PC-3 (cell line): ENCODE data around the gene CD6. TPM values are rescaled to one million over a fixed set of nuclear protein-coding genes. Genes with fewer than 3 reads are reported as not detected.

Experiments used
- ATAC-seq: fragments of 200-7000 bp; cut with Tn5 transposase; 2 replicates; pipeline ENCODE4 v1.9.1; 2020; ENCODE audit warnings: mild to moderate bottlenecking, moderate library complexity
- BruUV-seq: library from RNA; stranded (reverse); fragments of 400-500 nt; replicated peaks from 2 replicates; lab custom pipeline; 2021; lab: Mats Ljungman, UMichigan
- CTCF ChIA-PET: fragments of 300-600 bp; sonication (Branson Sonifier 250); formaldehyde crosslinking; loops from one replicate; lab custom pipeline; 2022; ENCODE audit warnings: antibody characterized with exemption; lab: Charles Lee
- POLR2A ChIA-PET: fragments of 300-600 bp; sonication (Branson Sonifier 250); formaldehyde crosslinking; loops from one replicate; lab custom pipeline; 2022; ENCODE audit warnings: antibody characterized with exemption; ENCODE audit not compliant: unreplicated experiment; lab: Charles Lee
- DNase-seq: peaks from one replicate; pipeline ENCODE4 v3.0.0-alpha.2; 2015
- H2AFZ ChIP-seq: fragments of 300-600 bp; sonication (generic); 2 replicates; pipeline ENCODE4 v1.6.0; 2016; ENCODE audit warnings: antibody characterized with exemption, low read length
- H3F3A ChIP-seq: fragments of 300-600 bp; sonication (generic); one replicate; pipeline ENCODE4 v1.6.0; 2017; ENCODE audit warnings: antibody characterized with exemption, low read length, control low read depth, mild to moderate bottlenecking; ENCODE audit not compliant: unreplicated experiment
- H3K27ac ChIP-seq: fragments of 300-600 bp; sonication (generic); 2 replicates; pipeline ENCODE4 v1.5.1; 2016; ENCODE audit warnings: mild to moderate bottlenecking, low read length
- H3K27me3 ChIP-seq: fragments of 300-600 bp; sonication (generic); 2 replicates; pipeline ENCODE4 v1.6.1; 2016; ENCODE audit warnings: low read length, mixed read lengths
- H3K36me3 ChIP-seq: fragments of 300-600 bp; sonication (generic); 2 replicates; pipeline ENCODE4 v1.6.1; 2016; ENCODE audit warnings: low read depth, mixed run types, low read length, mixed read lengths
- H3K4me1 ChIP-seq: fragments of 300-600 bp; sonication (generic); 2 replicates; pipeline ENCODE4 v1.5.1; 2016; ENCODE audit warnings: low read length; ENCODE audit not compliant: insufficient read depth
- H3K4me2 ChIP-seq: fragments of 300-600 bp; sonication (generic); 2 replicates; pipeline ENCODE4 v1.6.0; 2016; ENCODE audit warnings: low read length
- H3K4me3 ChIP-seq: fragments of 300-600 bp; sonication (generic); 2 replicates; pipeline ENCODE4 v1.5.1; 2016; ENCODE audit warnings: mild to moderate bottlenecking, low read length, mixed read lengths
- H3K79me2 ChIP-seq: fragments of 300-600 bp; sonication (generic); 2 replicates; pipeline ENCODE4 v1.6.1; 2017; ENCODE audit warnings: low read length, mixed read lengths
- H3K9ac ChIP-seq: fragments of 300-600 bp; sonication (generic); 2 replicates; pipeline ENCODE4 v1.6.0; 2016; ENCODE audit warnings: mild to moderate bottlenecking, low read length
- H3K9me2 ChIP-seq: fragments of 300-600 bp; sonication (generic); replicated peaks from 2 replicates; pipeline ENCODE4 v1.6.1; 2016; ENCODE audit warnings: mixed run types, low read length, mixed read lengths
- H3K9me3 ChIP-seq: fragments of 300-600 bp; sonication (generic); 2 replicates; pipeline ENCODE4 v1.6.1; 2016; ENCODE audit warnings: low read length, mixed read lengths
- H4K20me1 ChIP-seq: fragments of 300-600 bp; sonication (generic); 2 replicates; pipeline ENCODE4 v1.6.1; 2016; ENCODE audit warnings: low read length, mixed read lengths
- CTCF ChIP-seq: fragments of 300-600 bp; sonication (generic); conservative IDR thresholded peaks from 2 replicates; pipeline ENCODE4 v1.5.1; 2017; ENCODE audit warnings: antibody characterized with exemption, low read depth, mild to moderate bottlenecking, low read length
- EZH2 ChIP-seq: fragments of 300-600 bp; sonication (generic); IDR thresholded peaks from one replicate; pipeline ENCODE4 v1.6.1; 2017; ENCODE audit warnings: antibody characterized with exemption, mild to moderate bottlenecking, low read length; ENCODE audit not compliant: unreplicated experiment
- EZH2phosphoT487 ChIP-seq: fragments of 300-600 bp; sonication (generic); IDR thresholded peaks from 2 replicates; pipeline ENCODE4 v1.6.1; 2018; ENCODE audit warnings: mild to moderate bottlenecking, antibody characterized with exemption, low read length, borderline replicate concordance
- intact Hi-C: fragments of 100-400 bp; cut with micrococcal nuclease; formaldehyde crosslinking; loops from 2 replicates; pipeline ENCODE4 v1.9.0; 2023
- total RNA-seq: library from RNA; depleted of rRNA; stranded (reverse); fragments of >200 nt; gene quantifications from 2 replicates; pipeline ENCODE4 v1.2.3, GENCODE V29; 2014

Gene CD6
- total RNA-seq, 1 experiment from 2014 or later, result not detected

DNA sequence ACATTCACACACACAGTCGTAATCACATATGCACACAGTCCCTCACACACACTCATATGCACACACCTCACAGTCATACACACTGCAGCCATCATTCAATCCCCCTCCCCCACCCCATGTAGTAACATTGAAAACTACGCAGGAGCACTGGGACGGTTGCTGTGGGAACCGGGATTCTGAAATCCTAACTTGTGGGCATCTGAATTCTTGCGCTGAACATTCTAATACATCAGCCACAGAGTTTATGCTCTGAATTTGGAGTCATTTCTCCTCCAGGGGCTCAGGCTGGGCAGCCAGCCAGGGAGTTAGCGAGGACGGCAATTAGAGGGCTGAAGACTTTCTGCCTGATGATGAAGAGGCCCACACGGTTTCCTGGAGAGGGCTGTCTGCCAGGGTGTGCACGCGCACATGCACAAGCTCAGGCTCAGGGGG is 32.7 kb downstream of the CD6 start:
- DNase-seq (no peak), ATAC-seq (no peak)
- BruUV-seq, result no TSS peak
- Histone ChIP-seq H3K27me3 (peaks cover 48% of the 10 kb centered on the region), H3F3A (no peaks in the 10 kb centered on the region), H3K9me2 (no peaks in the 10 kb centered on the region), H3K9me3 (no peaks in the 10 kb centered on the region), H3K79me2 (no peaks in the 10 kb centered on the region), H3K9ac (no peak overlapping the region), H3K4me2 (no peak overlapping the region), H3K4me3 (no peak overlapping the region), H3K36me3 (no peaks in the 10 kb centered on the region), H2AFZ (no peak overlapping the region), H4K20me1 (no peaks in the 10 kb centered on the region), H3K4me1 (no peaks in the 10 kb centered on the region; the same call in 1 of the 2 replicates), H3K27ac (no peak overlapping the region)
- POLR2A ChIA-PET, result no interaction called here
- TF ChIP-seq EZH2phosphoT487 (no peak), CTCF (no peak)
- intact Hi-C loops, result no loop called here
- CTCF ChIA-PET, result no interaction called here

DNA sequence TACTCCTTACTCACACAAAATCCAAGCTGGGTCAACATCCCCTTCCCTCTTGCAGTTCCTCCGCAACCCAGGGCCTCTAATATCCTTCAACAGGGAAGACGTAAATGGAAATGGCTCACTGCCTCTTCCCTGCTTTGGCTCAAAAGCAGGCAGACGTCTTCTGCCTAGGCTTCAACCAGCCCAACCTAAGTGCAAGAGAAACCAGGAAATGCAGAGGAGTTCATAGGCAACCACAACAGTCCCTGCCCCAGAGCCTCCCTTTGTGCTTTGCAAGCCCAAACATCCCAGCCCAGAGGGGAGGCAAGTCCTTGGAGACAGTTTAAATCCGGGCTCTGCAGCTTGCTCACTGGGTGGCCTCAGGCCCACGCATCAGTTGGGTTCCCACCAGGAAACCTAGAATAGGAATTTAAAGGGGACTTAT is 33.3 kb downstream of the CD6 start:
- peaks cover 44% of the 10 kb centered on the region for H3K27me3 ChIP-seq
- POLR2A ChIA-PET, result no interaction called here
- H4K20me1 ChIP-seq, result no peaks in the 10 kb centered on the region
- CTCF ChIA-PET, result no interaction called here
- ATAC-seq (no peak), DNase-seq (no peak)
- H3K9ac ChIP-seq, result no peak overlapping the region
- H2AFZ ChIP-seq, result no peak overlapping the region
- H3K4me3 ChIP-seq, result no peak overlapping the region
- H3F3A ChIP-seq, result no peaks in the 10 kb centered on the region
- H3K4me1 ChIP-seq, result no peaks in the 10 kb centered on the region; the same call in 1 of the 2 replicates
- no peaks in the 10 kb centered on the region for H3K36me3 ChIP-seq
- no peaks in the 10 kb centered on the region for H3K9me2 ChIP-seq
- H3K27ac ChIP-seq, result no peak overlapping the region
- intact Hi-C loops, result no loop called here
- BruUV-seq, result no TSS peak
- no peak overlapping the region for H3K4me2 ChIP-seq
- H3K79me2 ChIP-seq, result no peaks in the 10 kb centered on the region
- no peak for TF ChIP-seq CTCF
- TF ChIP-seq EZH2phosphoT487, result no peak
- TF ChIP-seq EZH2, result no peak
- no peaks in the 10 kb centered on the region for H3K9me3 ChIP-seq

- no peaks in the 10 kb centered on the region for H3K9me2 ChIP-seq
- BruUV-seq, result no TSS peak
- H3K36me3 ChIP-seq, result no peaks in the 10 kb centered on the region
- peak overlapping the region; percentile 59; the same call in 1 of the 2 replicates for H2AFZ ChIP-seq
- H3K27me3 ChIP-seq, result peaks cover 31% of the 10 kb centered on the region
- POLR2A ChIA-PET, result no interaction called here
- no peaks in the 10 kb centered on the region for H3K9me3 ChIP-seq
- H3K4me1 ChIP-seq, result no peaks in the 10 kb centered on the region; the same call in 1 of the 2 replicates
- H3K79me2 ChIP-seq, result no peaks in the 10 kb centered on the region
- ATAC-seq (peak; percentile 61; the same call in 1 of the 2 replicates), DNase-seq (no peak)
- CTCF ChIA-PET, result no interaction called here
- peak overlapping the region; percentile 64 for H3K4me2 ChIP-seq
- no peaks in the 10 kb centered on the region for H3F3A ChIP-seq
- no peak overlapping the region for H3K9ac ChIP-seq
- peak overlapping the region; percentile 45; the same call in 1 of the 2 replicates for H3K4me3 ChIP-seq
- no peaks in the 10 kb centered on the region for H4K20me1 ChIP-seq
- intact Hi-C loops, result no loop called here
- no peak overlapping the region for H3K27ac ChIP-seq
- TF ChIP-seq EZH2 (no peak), CTCF (no peak), EZH2phosphoT487 (no peak)
These were observed 36.0 kb downstream of the CD6 start for GRCh38 chr11:61007383-61007955.
